Transverse colon (tissue), 4 donors: ENCODE measurements around the gene ZDHHC18. TPM values are rescaled to one million over a fixed set of nuclear protein-coding genes. Genes with fewer than 3 reads are reported as not detected.
A peak's percentile ranks its signal among the peaks of the same experiment; 100 is the strongest.

Experiments used
- DNase-seq: peaks from one replicate; pipeline ENCODE4 v3.0.0-alpha.2; 2019
- H3K27ac ChIP-seq, 4 donors: fragments of 200-600 bp; sonication (generic); 2 replicates each; pipeline ENCODE4 v1.5.1; 2016 to 2018; ENCODE audit warnings: inconsistent platforms in 4 of 4
- H3K27me3 ChIP-seq: fragments of 200-600 bp; sonication (generic); 2 replicates; pipeline ENCODE4 v1.5.1; 2017; ENCODE audit warnings: inconsistent platforms
- H3K36me3 ChIP-seq, 4 donors: fragments of 200-600 bp; sonication (generic); 2 replicates each; pipeline ENCODE4 v1.5.1; 2017 to 2019; ENCODE audit warnings: inconsistent platforms in 4 of 4
- H3K4me1 ChIP-seq, 4 donors: fragments of 200-600 bp; sonication (generic); 2 replicates each; pipeline ENCODE4 v1.5.1; 2017 to 2020; ENCODE audit warnings: inconsistent platforms in 4 of 4
- H3K4me3 ChIP-seq, 4 donors: fragments of 200-600 bp; sonication (generic); 1 replicate in 1 of 4; 2 replicates in 3 of 4; pipeline versions ENCODE4 v1.5.1 to v1.6.1; 2017 to 2019; ENCODE audit warnings: inconsistent platforms in 4 of 4
- H3K9me3 ChIP-seq, 2 donors: fragments of 200-600 bp; sonication (generic); 2 replicates each; pipeline ENCODE4 v1.5.1; 2017 to 2019; ENCODE audit warnings: inconsistent platforms in 2 of 2
- CTCF ChIP-seq, 5 experiments: fragments of 200-600 bp in 3 of 5; fragments of 450-650 bp in 2 of 5; sonication (generic) in 3 of 5; IDR thresholded peaks; 1 replicate in 2 of 5; 2 replicates in 3 of 5; pipeline ENCODE4 v1.5.1; 2016 to 2017; ENCODE audit warnings: antibody characterized with exemption in 5 of 5, inconsistent platforms in 3 of 5, mild to moderate bottlenecking in 2 of 5, moderate library complexity in 1 of 5
- EP300 ChIP-seq: sonication (generic); formaldehyde crosslinking; IDR thresholded peaks from one replicate; pipeline ENCODE4 v1.6.1; 2017; ENCODE audit warnings: antibody characterized with exemption, low read depth
- POLR2A ChIP-seq: fragments of 450-650 bp; IDR thresholded peaks from one replicate; pipeline ENCODE4 v1.6.1; 2016; ENCODE audit warnings: antibody characterized with exemption, mild to moderate bottlenecking, moderate library complexity
- POLR2AphosphoS5 ChIP-seq, 3 donors: sonication (generic); formaldehyde crosslinking; IDR thresholded peaks; one replicate each; pipeline ENCODE4 v1.6.1; 2016; ENCODE audit warnings: antibody characterized with exemption in 3 of 3
- WGBS, 2 donors: methylation state at CpG; one replicate each; pipeline ENCODE4 v1.1.5; 2018; ENCODE audit warnings: low coverage in 1 of 2; 5-methylcytosine and 5-hydroxymethylcytosine counted together
- in situ Hi-C, 4 donors: fragments of 200-750 bp; cut with MboI; loops; one replicate each; pipeline versions ENCODE4 v1.15.0 to v1.15.1; 2017; ENCODE audit warnings: low sequenced_read_pairs in 3 of 4, low pct_ligation_motif_present in 1 of 4, low pct_unique_long_range_greater_than_20kb in 1 of 4
- intact Hi-C: fragments of 100-400 bp; cut with DNase I; formaldehyde crosslinking; loops from one replicate; pipeline ENCODE4 v1.15.1; 2023; ENCODE audit warnings: low total_unique reads
- total RNA-seq, 4 donors: library from RNA; depleted of rRNA; stranded (reverse); fragments of >200 nt; gene quantifications; one replicate each; pipeline ENCODE4 v1.1.0, GENCODE V29; 2016

ZDHHC18 gene
- total RNA-seq, 4 donors from 2014 or later, result 4.4 to 37.3 (median 28.0) TPM

GRCh38 chr1:26858891-26859640, 32.6 kb downstream of the ZDHHC18 start:
- peaks cover 10 to 39% (median 21%) of the 10 kb centered on the region in 4 donors for H3K4me1 ChIP-seq
- in situ Hi-C loops (no loop called here), intact Hi-C loops (no loop called here)
- H3K9me3 ChIP-seq, result no peaks in the 10 kb centered on the region
- no peak overlapping the region for H3K4me3 ChIP-seq
- no peak overlapping the region for H3K27ac ChIP-seq
- 94% methylated on average over 7 of the region's 7 CpGs; no CpG with 5 or more reads in 1 of the 2 donors for WGBS, 2 donors
- TF ChIP-seq CTCF (IDR thresholded peaks at IDR 0.05) (no peak), EP300 (no peak), POLR2A (no peak), POLR2AphosphoS5 (IDR thresholded peaks at IDR 0.05) (no peak)
- H3K27me3 ChIP-seq, result no peaks in the 10 kb centered on the region
- H3K36me3 ChIP-seq, result no peaks in the 10 kb centered on the region
- no peak for DNase-seq

- Histone ChIP-seq H3K4me1 (peaks cover 4 to 36% (median 17%) of the 10 kb centered on the region in 4 donors), H3K4me3 (no peak overlapping the region), H3K27me3 (no peaks in the 10 kb centered on the region), H3K9me3 (no peaks in the 10 kb centered on the region), H3K36me3 (no peaks in the 10 kb centered on the region), H3K27ac (peak overlapping the region in 2 of 4 donors; percentile 51 to 71)
- WGBS, 2 donors, result 61% methylated on average over 5 of the region's 5 CpGs; no CpG with 5 or more reads in 1 of the 2 donors
- in situ Hi-C loops (loop anchor here in 1 of 4 donors (5.0 kb wide), 1 partner anchor 49 kb away; no protein-coding TSS in a partner anchor), intact Hi-C loops (loop anchor here (10.0 kb wide), 1 partner anchor 136 kb away; no protein-coding TSS in a partner anchor)
- no peak for TF ChIP-seq POLR2A
- TF ChIP-seq POLR2AphosphoS5 (IDR thresholded peaks at IDR 0.05), result no peak
- TF ChIP-seq CTCF (IDR thresholded peaks at IDR 0.05), result peak in 1 of 5 experiments; percentile 28
- DNase-seq, result no peak
Observed at GRCh38 chr1:26861286-26861701, 34.8 kb downstream of the ZDHHC18 start.

- 82 to 88% methylated on average over 4 to 7 of the region's 7 CpGs for WGBS, 2 donors
- in situ Hi-C loops (loop anchor here in 1 of 4 donors (5.0 kb wide), 1 partner anchor 50 kb away; no protein-coding TSS in a partner anchor), intact Hi-C loops (loop anchor here (10.0 kb wide), 1 partner anchor 137 kb away; no protein-coding TSS in a partner anchor)
- no peaks in the 10 kb centered on the region for H3K27me3 ChIP-seq
- H3K36me3 ChIP-seq, result no peaks in the 10 kb centered on the region
- TF ChIP-seq POLR2AphosphoS5 (IDR thresholded peaks at IDR 0.05) (no peak), CTCF (IDR thresholded peaks at IDR 0.05) (no peak), EP300 (no peak), POLR2A (no peak)
- peak overlapping the region; percentile 51 to 98 (median 63) for H3K27ac ChIP-seq
- peaks cover 4 to 36% (median 17%) of the 10 kb centered on the region in 4 donors for H3K4me1 ChIP-seq
- H3K9me3 ChIP-seq, result no peaks in the 10 kb centered on the region
- H3K4me3 ChIP-seq, result no peak overlapping the region
- no peak for DNase-seq
Observed at GRCh38 chr1:26861889-26862378, 35.4 kb downstream of the ZDHHC18 start.
